ENCODE results near the gene JAML. TPM values are rescaled to one million over a fixed set of nuclear protein-coding genes. Genes with fewer than 3 reads are reported as not detected.

Gene JAML
- total RNA-seq, 1 experiment from 2014 or later, result not detected

GRCh38 chr11:118168751-118169150 is 56.1 kb downstream of the JAML start:
- no peak for DNase-seq (ENCODE audit: low spot score)

GRCh38 chr11:118168316-118168715 is 56.5 kb downstream of the JAML start:
- DNase-seq (ENCODE audit: low spot score), result no peak

- DNase-seq (ENCODE audit: low spot score), result no peak
These were observed 56.9 kb downstream of the JAML start for GRCh38 chr11:118167906-118168305.

- DNase-seq (ENCODE audit: low spot score), result no peak
These were observed 57.6 kb downstream of the JAML start for GRCh38 chr11:118167253-118167652.

GRCh38 chr11:118166641-118167040 is 58.2 kb downstream of the JAML start:
- DNase-seq (ENCODE audit: low spot score), result no peak

- DNase-seq (ENCODE audit: low spot score), result no peak
These were observed 59.9 kb downstream of the JAML start for GRCh38 chr11:118164885-118165284.

GRCh38 chr11:118163494-118163893 is 61.3 kb downstream of the JAML start:
- DNase-seq (ENCODE audit: low spot score), result no peak

GRCh38 chr11:118162846-118163245 is 62.0 kb downstream of the JAML start:
- DNase-seq (ENCODE audit: low spot score), result no peak

- DNase-seq (ENCODE audit: low spot score), result no peak
These were observed 63.0 kb downstream of the JAML start for GRCh38 chr11:118161786-118162185.

GRCh38 chr11:118157186-118157895 is 67.5 kb downstream of the JAML start:
- DNase-seq (ENCODE audit: low spot score), result no peak

- DNase-seq (ENCODE audit: low spot score), result no peak
These were observed 68.2 kb downstream of the JAML start for GRCh38 chr11:118156531-118157185.

- DNase-seq (ENCODE audit: low spot score), result no peak
These were observed 68.9 kb downstream of the JAML start for GRCh38 chr11:118155776-118156530.

- DNase-seq (ENCODE audit: low spot score), result no peak
These were observed 70.2 kb downstream of the JAML start for GRCh38 chr11:118154641-118155040.

- no peak for DNase-seq (ENCODE audit: low spot score)
These were observed 70.8 kb downstream of the JAML start for GRCh38 chr11:118153976-118154375.

GRCh38 chr11:118153516-118153915 is 71.3 kb downstream of the JAML start:
- no peak for DNase-seq (ENCODE audit: low spot score)

- DNase-seq (ENCODE audit: low spot score), result no peak
These were observed 72.0 kb downstream of the JAML start, which contains the start of gene SCN4B for GRCh38 chr11:118152552-118153471. Gene SCN4B, minus strand, starts transcription at chr11:118152823. Its CDS starts 150 bp downstream, at chr11:118152673.

GRCh38 chr11:118152020-118152551 is 72.7 kb downstream of the JAML start:
- no peak for DNase-seq (ENCODE audit: low spot score)

- no peak for DNase-seq (ENCODE audit: low spot score)
These were observed 73.4 kb downstream of the JAML start for GRCh38 chr11:118151431-118151830.

GRCh38 chr11:118149493-118149892 is 75.3 kb downstream of the JAML start:
- DNase-seq (ENCODE audit: low spot score), result no peak

GRCh38 chr11:118148856-118149255 is 76.0 kb downstream of the JAML start:
- DNase-seq (ENCODE audit: low spot score), result no peak

- DNase-seq (ENCODE audit: low spot score), result no peak
These were observed 76.6 kb downstream of the JAML start for GRCh38 chr11:118148240-118148639.

Measured in HT-29 (cell line).